Myocyte (in vitro differentiated cells): ENCODE measurements around the gene ITGA5. TPM values are rescaled to one million over a fixed set of nuclear protein-coding genes. Genes with fewer than 3 reads are reported as not detected.
"Not testable (repeated sequence)": the region's sequence is repeated elsewhere in the genome, so short reads cannot be mapped to it uniquely, and the experiment has no call there.

Experiments used
- DNase-seq: peaks from one replicate; pipeline ENCODE4 v3.0.0-alpha.2; 2012; ENCODE audit warnings: low read depth
- total RNA-seq: library from RNA; depleted of rRNA; stranded (reverse); fragments of >200 nt; gene quantifications from 2 replicates; pipeline ENCODE4 v1.2.3, GENCODE V29; 2014

Gene ITGA5
- total RNA-seq, 1 donor from 2014 or later, result 221 TPM

GRCh38 chr12:54356228-54356627, 62.8 kb downstream of the ITGA5 start:
- no peak for DNase-seq

- DNase-seq, result no peak
Observed at GRCh38 chr12:54355104-54355815, 63.8 kb downstream of the ITGA5 start.

- not testable (repeated sequence) for DNase-seq
Observed at GRCh38 chr12:54354271-54354670, 64.8 kb downstream of the ITGA5 start.

GRCh38 chr12:54352891-54353874, 65.9 kb downstream of the ITGA5 start:
- DNase-seq, result peak; percentile 67

- DNase-seq, result peak; percentile 63
Observed at GRCh38 chr12:54352022-54352531, 67.0 kb downstream of the ITGA5 start.

GRCh38 chr12:54351341-54351740, 67.7 kb downstream of the ITGA5 start:
- DNase-seq, result no peak

- no peak for DNase-seq
Observed at GRCh38 chr12:54350743-54351142, 68.3 kb downstream of the ITGA5 start.

DNA sequence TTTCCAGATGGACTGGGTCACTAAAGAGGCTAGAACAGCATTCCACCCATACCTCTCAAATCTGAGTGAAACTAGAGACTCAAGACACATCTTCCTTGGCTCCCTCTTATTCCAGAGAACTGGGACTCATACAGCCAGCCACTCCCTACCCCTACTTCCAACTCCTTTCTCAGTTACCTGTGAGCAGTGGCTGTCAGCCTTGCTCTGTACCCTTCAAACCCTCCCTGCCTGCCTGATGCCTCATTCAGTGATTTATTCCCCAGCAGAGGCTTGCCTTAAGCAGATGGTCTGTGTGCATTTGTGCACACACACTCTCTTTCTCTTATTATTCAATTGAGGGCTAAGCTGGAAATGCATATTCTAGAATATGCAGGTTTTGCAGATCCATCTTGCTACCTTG, 69.4 kb downstream of the ITGA5 start:
- no peak for DNase-seq

GRCh38 chr12:54349036-54349435, 70.0 kb downstream of the ITGA5 start:
- DNase-seq, result no peak

Other genes with a start within 250 kb of the ITGA5 start
- 45.1 and 46.9 TPM in 2 replicates for gene SMUG1, start 230.3 kb downstream of the ITGA5 start, total RNA-seq
- gene CBX5, start 139.1 kb downstream of the ITGA5 start, total RNA-seq, result 41.6 and 48.6 TPM in 2 replicates
- 183 and 272 TPM in 2 replicates for gene HNRNPA1, start 138.5 kb downstream of the ITGA5 start, total RNA-seq
- 1.1 and 1.4 TPM in 2 replicates for gene NFE2, start 118.3 kb downstream of the ITGA5 start, total RNA-seq
- gene COPZ1, start 94.1 kb downstream of the ITGA5 start, total RNA-seq, result 228 and 256 TPM in 2 replicates
- gene GPR84, start 54.8 kb downstream of the ITGA5 start, total RNA-seq, result not detected in 2 replicates
- gene ZNF385A, start 34.5 kb downstream of the ITGA5 start, total RNA-seq, result 2.3 and 4.1 TPM in 2 replicates
- gene GTSF1, start 54.3 kb upstream of the ITGA5 start, total RNA-seq, result not detected in 2 replicates
- not detected in 2 replicates for gene NCKAP1L, start 78.5 kb upstream of the ITGA5 start, total RNA-seq
- 0.03 TPM in 1 of 2 replicates, not detected in the other for gene PDE1B, start 130.3 kb upstream of the ITGA5 start, total RNA-seq
- gene PPP1R1A, start 169.4 kb upstream of the ITGA5 start, total RNA-seq, result 0.21 and 0.83 TPM in 2 replicates
- gene LACRT, start 215.6 kb upstream of the ITGA5 start, total RNA-seq, result not detected in 2 replicates
- gene DCD, start 229.1 kb upstream of the ITGA5 start, total RNA-seq, result not detected in 2 replicates